MCF 10A (cell line): ENCODE measurements around the gene ZBTB12. TPM values are rescaled to one million over a fixed set of nuclear protein-coding genes. Genes with fewer than 3 reads are reported as not detected.
"Not testable (repeated sequence)": the region's sequence is repeated elsewhere in the genome, so short reads cannot be mapped to it uniquely, and the experiment has no call there.

Source experiments
- BruUV-seq: library from RNA; stranded (reverse); fragments of 400-500 nt; replicated peaks from 2 replicates; lab custom pipeline; 2021; lab: Mats Ljungman, UMichigan
- CTCF ChIA-PET: fragments of 300-600 bp; sonication (Branson Sonifier 250); formaldehyde crosslinking; extraction: SDS; loops from one replicate; lab custom pipeline; 2021; ENCODE audit warnings: antibody characterized with exemption, inconsistent platforms; lab: Yijun Ruan, JAX
- POLR2A ChIA-PET: fragments of 300-600, 350-650 bp; sonication (Branson Sonifier 250); formaldehyde crosslinking; extraction: SDS; loops from one replicate; lab custom pipeline; 2020; ENCODE audit warnings: antibody characterized with exemption, inconsistent platforms; lab: Yijun Ruan, JAX
- DNase-seq: peaks from one replicate; pipeline ENCODE4 v3.0.0-alpha.2; 2018; ENCODE audit not compliant: unreplicated experiment
- H3K27ac Mint-ChIP-seq: one replicate; pipeline ENCODE4 v1.8.0; 2022; ENCODE audit warnings: mild to moderate bottlenecking, low read depth, mixed read lengths; ENCODE audit not compliant: unreplicated experiment
- H3K27me3 Mint-ChIP-seq: one replicate; pipeline ENCODE4 v1.8.0; 2022; ENCODE audit warnings: mixed read lengths; ENCODE audit not compliant: insufficient read depth, unreplicated experiment
- H3K36me3 Mint-ChIP-seq: one replicate; pipeline ENCODE4 v1.8.0; 2022; ENCODE audit warnings: mild to moderate bottlenecking, moderate library complexity, mixed read lengths; ENCODE audit not compliant: insufficient read depth, unreplicated experiment
- H3K4me1 Mint-ChIP-seq: one replicate; pipeline ENCODE4 v1.8.0; 2022; ENCODE audit warnings: mixed read lengths; ENCODE audit not compliant: insufficient read depth, unreplicated experiment
- H3K4me3 Mint-ChIP-seq: one replicate; pipeline ENCODE4 v1.8.0; 2022; ENCODE audit warnings: mild to moderate bottlenecking, moderate library complexity, mixed read lengths; ENCODE audit not compliant: unreplicated experiment
- H3K9me3 Mint-ChIP-seq: one replicate; pipeline ENCODE4 v1.8.0; 2022; ENCODE audit warnings: mixed read lengths; ENCODE audit not compliant: unreplicated experiment
- CTCF ChIP-seq: fragments of 200-600 bp; IDR thresholded peaks from one replicate; pipeline ENCODE4 v1.8.0; 2022; ENCODE audit warnings: antibody characterized with exemption, mild to moderate bottlenecking; ENCODE audit not compliant: unreplicated experiment
- intact Hi-C: fragments of 100-400 bp; cut with micrococcal nuclease; formaldehyde crosslinking; loops from 2 replicates; pipeline ENCODE4 v1.14.1; 2022
- total RNA-seq: library from RNA; stranded (reverse); gene quantifications from 2 replicates; pipeline ENCODE4 v1.2.3, GENCODE V29; 2022

Gene ZBTB12
- total RNA-seq, 1 experiment from 2014 or later = 3.6 TPM

DNA sequence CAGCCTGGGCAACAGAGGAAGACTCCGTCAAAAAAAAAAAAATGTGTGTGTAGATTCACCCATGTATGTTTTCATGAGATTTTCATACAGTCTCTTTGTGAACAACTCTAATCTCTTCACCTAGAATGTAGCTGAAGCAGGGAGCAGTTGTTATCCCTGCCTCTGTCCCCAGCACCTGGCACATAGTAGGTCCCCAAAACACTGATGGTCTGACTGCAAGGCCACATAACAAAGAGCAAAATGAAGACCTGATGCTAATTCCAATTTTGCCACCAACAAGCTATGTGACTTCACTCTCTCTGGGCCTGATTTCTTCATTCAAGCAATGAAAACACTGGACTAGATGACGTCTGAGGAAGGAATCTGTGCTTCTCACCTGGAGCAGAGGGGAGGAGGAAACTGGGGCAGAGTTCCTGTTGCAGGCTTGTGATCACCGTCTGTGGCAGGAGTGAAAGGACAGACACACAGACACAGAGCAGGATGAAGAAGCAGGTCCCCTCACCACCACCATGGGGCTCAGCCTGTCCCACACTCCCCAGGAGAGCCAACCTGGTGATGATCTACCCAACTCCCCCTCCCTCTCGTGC, 27.7 kb downstream of the ZBTB12 start:
- Mint-ChIP-seq H3K27me3 (no peaks in the 10 kb centered on the region), H3K4me1 (no peaks in the 10 kb centered on the region), H3K36me3 (peaks cover under 1% of the 10 kb centered on the region), H3K27ac (no peak overlapping the region), H3K9me3 (no peaks in the 10 kb centered on the region), H3K4me3 (no peak overlapping the region)
- ChIA-PET CTCF (interaction anchor here (0.7 kb wide), 1 partner anchor 1328 kb away, joined by 4 read pairs; no protein-coding TSS in a partner anchor), POLR2A (interaction anchor here (1.0 to 1.1 kb wide), 2 partner anchors 10 to 11 kb away, joined by 3 read pairs; partner anchors contain the start of gene NEU1)
- no peak for DNase-seq
- TF ChIP-seq CTCF = no peak
- intact Hi-C loops = no loop called here
- BruUV-seq = no TSS peak

DNA sequence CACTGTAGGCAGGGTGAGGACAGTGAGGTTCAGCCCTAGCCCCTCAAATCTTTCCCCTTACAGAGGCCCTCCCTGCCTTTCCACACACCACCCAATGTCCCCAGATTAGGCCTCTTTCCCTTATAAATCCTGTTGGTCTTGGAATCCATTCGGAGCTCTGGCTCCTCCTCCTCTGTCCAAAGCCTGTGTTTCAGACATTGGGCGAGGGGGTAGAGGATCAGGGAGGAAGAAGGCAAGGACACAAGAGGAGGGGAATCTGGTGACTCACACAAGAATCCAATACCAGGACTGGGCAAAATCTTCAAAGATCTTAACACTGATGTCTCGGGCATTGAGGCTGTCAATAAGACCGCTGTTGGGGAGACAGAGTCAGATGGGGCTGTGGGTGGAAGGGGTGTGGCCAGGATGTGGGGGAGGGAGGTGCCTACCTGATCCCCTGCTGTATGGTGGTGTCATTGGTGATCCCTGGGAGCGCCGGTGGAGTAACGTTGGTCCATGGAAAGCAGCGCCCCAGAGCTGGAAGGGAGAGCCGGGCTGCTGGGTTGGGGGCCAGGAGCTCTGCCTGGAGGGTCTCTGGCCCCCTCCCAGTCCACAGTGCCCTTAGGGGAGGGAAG, 30.7 kb downstream of the ZBTB12 start:
- no TSS peak for BruUV-seq
- Mint-ChIP-seq H3K4me3 (no peak overlapping the region), H3K36me3 (no peaks in the 10 kb centered on the region), H3K4me1 (no peaks in the 10 kb centered on the region), H3K27ac (no peak overlapping the region), H3K27me3 (no peaks in the 10 kb centered on the region), H3K9me3 (no peaks in the 10 kb centered on the region)
- no peak for DNase-seq
- ChIA-PET POLR2A (no interaction called here), CTCF (interaction anchor here (1.1 kb wide), 1 partner anchor 16 kb away, joined by 4 read pairs; no protein-coding TSS in a partner anchor)
- intact Hi-C loops = no loop called here
- no peak for TF ChIP-seq CTCF

- Mint-ChIP-seq H3K4me3 (no peak overlapping the region), H3K27me3 (no peaks in the 10 kb centered on the region), H3K36me3 (no peaks in the 10 kb centered on the region), H3K4me1 (no peaks in the 10 kb centered on the region), H3K27ac (no peak overlapping the region), H3K9me3 (no peaks in the 10 kb centered on the region)
- BruUV-seq = no TSS peak
- no peak for TF ChIP-seq CTCF
- ChIA-PET CTCF (interaction anchor here (1.1 kb wide), 1 partner anchor 17 kb away, joined by 4 read pairs; no protein-coding TSS in a partner anchor), POLR2A (no interaction called here)
- intact Hi-C loops = no loop called here
- no peak for DNase-seq
Measured at GRCh38 chr6:31870385-31870921, 31.4 kb downstream of the ZBTB12 start.

DNA sequence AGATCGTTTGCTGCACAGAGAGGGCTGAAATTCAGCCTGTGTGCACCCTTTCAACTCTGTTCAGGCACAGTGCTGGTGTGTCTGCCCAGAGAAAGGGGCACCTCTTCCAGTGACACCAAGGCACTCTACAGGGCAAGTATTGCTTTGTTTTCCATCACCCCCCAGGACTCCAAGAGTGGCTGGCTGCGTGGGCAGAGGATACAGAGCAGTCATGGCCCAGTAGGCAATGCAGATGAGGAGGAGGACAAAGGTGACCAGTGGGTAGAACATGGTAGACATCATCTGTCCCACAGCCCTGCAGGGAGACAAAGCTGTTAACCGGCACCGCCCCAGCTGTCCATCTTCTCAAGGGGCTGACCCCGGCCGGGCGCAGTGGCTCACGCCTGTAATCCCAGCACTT, 32.5 kb downstream of the ZBTB12 start:
- Mint-ChIP-seq H3K27me3 (no peaks in the 10 kb centered on the region), H3K4me3 (no peak overlapping the region), H3K36me3 (no peaks in the 10 kb centered on the region), H3K9me3 (no peaks in the 10 kb centered on the region), H3K27ac (no peak overlapping the region), H3K4me1 (no peaks in the 10 kb centered on the region)
- intact Hi-C loops = no loop called here
- TF ChIP-seq CTCF = no peak
- CTCF ChIA-PET = interaction anchor here (0.6 kb wide), 1 partner anchor 81 kb away, joined by 3 read pairs; no protein-coding TSS in a partner anchor
- no peak for DNase-seq
- BruUV-seq = no TSS peak
- POLR2A ChIA-PET = no interaction called here

- BruUV-seq, H3K4me1 Mint-ChIP-seq, DNase-seq, H3K9me3 Mint-ChIP-seq, intact Hi-C loops, H3K27ac Mint-ChIP-seq, H3K27me3 Mint-ChIP-seq, H3K4me3 Mint-ChIP-seq, H3K36me3 Mint-ChIP-seq: not testable (repeated sequence)
- POLR2A ChIA-PET = interaction anchor here (0.6 to 1.4 kb wide), 4 partner anchors 30 to 137 kb away, joined by 3 to 5 read pairs (median 4); partner anchors contain the start of genes HSPA1A and HSPA1L
- CTCF ChIA-PET = interaction anchor here (0.6 to 0.9 kb wide), 3 partner anchors 15 to 957 kb away, joined by 3 to 4 read pairs (median 4); no protein-coding TSS in a partner anchor
Measured at GRCh38 chr6:31868658-31868971, 33.3 kb downstream of the ZBTB12 start.
